Stimulated activated CD4-positive, alpha-beta T cell treated with anti-CD3 and anti-CD28 coated beads, Interleukin-2, amount 100 ng/mL, for 4 hours (primary cell): ENCODE results near the gene TGFBR3L.
"Not testable (repeated sequence)": the region's sequence is repeated elsewhere in the genome, so short reads cannot be mapped to it uniquely, and the experiment has no call there.

Source experiments
- DNase-seq: peaks from one replicate; pipeline ENCODE4 v3.0.0-alpha.2; 2020; ENCODE audit warnings: low read depth

Gene TGFBR3L

GRCh38 chr19:7928334-7928706, 13.7 kb downstream of the TGFBR3L start:
- DNase-seq = no peak

DNA sequence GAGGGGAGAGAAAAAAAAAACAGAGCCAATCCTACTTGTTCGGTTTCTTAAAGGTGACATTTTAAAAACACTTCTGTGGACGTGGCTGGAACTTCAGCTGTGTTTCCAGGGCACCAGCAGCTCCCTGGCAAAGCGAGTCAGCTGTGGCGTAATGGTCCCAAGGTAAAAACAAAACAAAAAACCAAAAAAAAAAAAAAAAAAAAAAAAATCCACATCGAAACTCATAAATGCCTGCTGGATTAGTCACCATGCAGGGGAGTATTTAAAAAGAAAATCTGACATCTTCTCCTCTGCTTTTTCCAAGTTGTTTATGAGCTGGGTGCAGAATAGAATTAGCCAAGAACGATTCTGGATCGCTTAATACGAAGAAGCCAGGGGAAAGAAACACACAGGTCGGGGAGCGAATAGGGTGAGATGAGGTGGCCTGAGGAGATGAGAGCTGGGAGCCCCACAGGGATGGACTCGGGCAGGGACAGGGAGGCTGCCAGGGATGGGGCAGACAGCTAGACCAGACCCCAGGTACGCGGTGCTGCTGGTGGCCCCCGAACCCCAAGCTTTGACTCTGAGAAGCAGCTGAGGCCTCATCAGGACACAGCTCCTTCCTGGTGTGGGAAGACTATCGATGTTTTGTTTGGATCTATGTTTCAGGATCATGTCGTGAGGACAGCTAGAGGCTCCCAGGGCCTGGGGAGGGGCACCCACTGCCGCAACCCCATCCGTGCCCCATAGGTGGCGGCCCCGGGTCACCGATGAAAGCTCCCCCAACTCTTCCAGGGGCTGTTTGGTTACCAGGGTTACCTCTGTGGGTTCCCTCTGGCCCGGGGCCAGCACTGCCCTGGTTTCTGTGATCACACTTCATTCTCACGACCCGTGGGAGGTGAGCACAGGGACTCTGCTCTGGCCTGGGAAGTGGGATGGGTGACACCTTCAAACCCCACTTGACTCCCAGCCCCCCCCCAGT, 14.4 kb downstream of the TGFBR3L start:
- DNase-seq = no peak

DNA sequence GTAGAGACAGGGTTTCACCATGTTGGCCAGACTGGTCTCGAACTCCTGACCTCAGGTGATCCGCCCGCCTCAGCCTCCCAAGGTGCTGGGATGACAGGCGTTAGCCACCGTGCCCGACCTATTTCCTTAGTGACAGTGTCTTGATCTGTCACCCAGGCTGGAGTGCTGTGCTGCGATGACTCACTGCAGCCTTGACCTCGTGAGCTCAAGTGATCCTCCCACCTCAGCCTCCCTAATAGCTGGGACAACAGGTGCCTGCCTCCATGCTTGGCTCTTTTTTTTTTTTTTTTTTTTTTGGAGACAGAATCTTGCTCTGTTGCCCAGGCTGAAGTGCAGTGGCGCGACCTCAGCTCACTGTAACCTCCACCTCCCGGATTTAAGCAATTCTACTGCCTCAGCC, 15.4 kb downstream of the TGFBR3L start:
- DNase-seq = not testable (repeated sequence)

DNA sequence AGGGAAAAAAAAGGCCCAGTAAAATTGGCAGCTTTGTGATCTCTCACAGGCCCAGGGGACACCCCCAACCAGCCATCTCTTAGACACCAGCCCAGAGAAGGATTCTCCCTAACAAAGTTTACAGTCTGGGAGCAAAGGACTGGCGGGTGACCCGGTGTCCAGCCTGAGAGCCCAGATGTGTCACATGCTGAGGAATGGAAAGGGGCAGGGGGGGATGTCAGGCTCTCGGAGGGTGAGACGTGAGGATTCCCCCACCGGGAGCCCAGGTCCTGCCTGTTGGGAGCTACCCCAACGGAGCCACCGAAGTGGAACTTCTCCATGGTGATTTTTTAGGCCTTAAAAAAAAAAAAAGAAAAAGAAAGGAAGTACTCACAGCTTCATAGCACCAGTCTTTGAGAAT, 16.1 kb downstream of the TGFBR3L start:
- no peak for DNase-seq

DNA sequence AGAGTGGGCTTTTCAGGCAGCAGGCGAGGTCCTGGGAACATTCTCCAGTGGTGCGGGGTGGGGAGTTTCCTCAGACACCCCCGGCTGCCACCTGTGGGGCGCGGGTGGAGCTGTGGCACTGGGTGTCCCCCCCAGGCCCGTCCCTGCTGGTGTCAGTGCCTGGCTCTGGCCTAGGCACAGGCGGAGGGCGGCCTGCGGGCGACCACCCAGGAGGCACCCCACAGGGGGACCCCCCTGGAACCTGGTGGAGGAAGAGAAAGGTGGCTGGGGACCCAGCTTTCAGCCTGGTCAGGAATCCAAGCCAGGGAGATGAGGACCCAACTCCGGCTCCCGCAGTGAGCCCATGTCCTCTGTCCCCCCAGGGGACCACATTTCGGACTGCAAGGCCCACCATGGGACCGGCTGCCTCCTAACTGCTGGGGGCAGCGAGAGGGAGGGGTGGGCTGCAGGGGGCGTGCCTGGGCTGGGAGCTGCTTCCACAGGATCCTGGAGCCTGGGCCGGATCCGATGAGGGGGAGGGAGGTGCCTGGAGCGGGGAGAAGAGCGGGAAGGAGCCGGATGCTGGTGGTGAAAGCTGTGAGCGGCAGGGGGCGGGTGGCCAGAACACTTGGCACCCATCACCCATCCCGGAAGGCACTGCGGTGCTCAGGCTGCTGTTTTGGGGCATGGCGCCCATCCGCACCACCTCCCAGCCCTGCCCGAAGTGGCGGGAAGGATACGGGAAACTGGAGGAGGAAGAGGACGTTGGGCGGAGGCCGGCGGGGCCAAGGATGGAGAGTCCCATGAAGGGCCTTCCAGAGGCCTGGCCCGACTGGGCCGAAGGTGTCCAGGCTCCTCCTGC, 16.8 kb downstream of the TGFBR3L start:
- no peak for DNase-seq

- no peak for DNase-seq
Measured at GRCh38 chr19:7932276-7932929, 17.8 kb downstream of the TGFBR3L start.

- DNase-seq = no peak
Measured at GRCh38 chr19:7932930-7933300, 18.3 kb downstream of the TGFBR3L start.

DNA sequence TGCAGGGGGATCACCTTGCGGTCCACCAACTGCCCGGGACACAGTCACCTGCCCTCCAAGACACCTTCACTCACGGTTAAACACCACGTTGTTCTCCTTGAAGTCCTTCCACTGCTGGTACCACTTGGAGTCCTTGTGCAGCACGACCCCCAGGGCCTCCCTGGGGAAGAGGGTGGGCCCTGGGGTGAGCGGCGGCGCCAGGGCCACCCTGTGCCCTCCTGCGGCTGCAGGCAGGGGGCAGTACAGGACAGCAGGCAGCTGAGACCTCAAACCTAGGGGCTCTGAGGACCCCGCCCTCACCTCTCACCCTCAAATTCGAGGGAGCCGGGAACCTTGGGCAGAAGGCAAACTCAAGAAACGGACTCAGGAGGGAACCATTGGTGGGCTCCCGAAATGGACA, 18.8 kb downstream of the TGFBR3L start:
- DNase-seq = no peak

DNA sequence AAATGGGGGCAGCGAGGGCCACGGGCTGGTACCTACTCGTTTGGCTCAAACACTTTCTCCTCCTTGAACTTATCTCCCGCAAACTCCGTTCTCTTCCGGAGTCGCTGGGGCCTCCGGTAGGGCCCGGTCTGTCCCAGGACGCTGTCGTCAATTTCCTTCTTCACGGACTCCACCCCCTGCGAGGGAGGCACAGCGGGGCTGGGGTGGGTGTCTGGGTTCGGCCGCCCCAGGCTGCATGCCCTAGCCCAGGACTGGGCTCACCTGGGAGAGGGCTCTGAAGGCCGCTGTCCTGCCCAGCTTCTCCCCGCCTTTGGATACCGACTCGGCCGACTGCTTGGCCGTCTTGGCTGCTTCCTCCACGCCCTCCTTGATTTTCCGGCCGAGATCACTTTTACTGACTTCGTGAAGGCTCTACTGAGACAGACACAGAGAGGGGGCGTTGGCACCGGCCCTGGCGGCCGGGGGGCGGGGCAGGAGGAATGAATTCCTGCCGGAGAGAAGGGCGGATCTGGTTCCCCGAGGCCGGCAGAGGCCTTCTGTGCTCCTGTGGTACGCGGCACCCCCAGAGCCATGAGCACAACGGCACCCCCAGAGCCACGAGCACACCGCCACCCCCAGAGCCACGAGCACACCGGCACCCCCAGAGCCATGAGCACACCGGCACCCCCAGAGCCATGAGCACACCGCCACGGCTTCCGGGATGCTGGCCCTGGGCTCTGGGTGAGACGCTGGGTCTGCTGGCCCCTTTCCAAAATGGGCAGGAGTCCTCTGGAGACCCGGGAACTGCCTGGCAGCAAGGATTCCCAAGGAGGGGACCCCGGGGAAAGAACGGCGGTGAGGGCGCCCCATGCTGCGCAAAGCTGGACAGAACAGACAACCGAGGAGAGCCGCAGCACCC, 19.4 kb downstream of the TGFBR3L start:
- DNase-seq = no peak

DNA sequence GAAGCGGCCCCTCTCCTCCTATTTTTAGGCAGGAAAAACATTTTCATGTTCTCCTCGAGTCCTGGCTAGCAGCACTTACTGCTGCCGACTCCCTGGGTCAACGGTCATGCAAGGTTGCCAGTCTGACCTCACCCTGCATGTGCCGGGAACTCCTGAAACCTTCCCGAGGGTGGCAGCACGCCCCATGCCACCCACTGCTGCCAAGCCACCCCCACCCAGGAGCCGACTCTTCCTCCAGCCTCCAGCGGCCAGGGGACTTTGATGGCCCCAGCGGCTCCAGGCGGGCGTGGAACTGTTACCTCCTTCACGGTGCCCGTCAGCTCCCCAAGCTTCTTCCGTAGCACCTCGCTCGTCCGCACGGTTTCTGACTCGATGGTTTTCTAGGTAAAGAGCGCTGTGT, 20.1 kb downstream of the TGFBR3L start:
- no peak for DNase-seq

GRCh38 chr19:7940841-7941240, 26.2 kb downstream of the TGFBR3L start:
- no peak for DNase-seq

DNA sequence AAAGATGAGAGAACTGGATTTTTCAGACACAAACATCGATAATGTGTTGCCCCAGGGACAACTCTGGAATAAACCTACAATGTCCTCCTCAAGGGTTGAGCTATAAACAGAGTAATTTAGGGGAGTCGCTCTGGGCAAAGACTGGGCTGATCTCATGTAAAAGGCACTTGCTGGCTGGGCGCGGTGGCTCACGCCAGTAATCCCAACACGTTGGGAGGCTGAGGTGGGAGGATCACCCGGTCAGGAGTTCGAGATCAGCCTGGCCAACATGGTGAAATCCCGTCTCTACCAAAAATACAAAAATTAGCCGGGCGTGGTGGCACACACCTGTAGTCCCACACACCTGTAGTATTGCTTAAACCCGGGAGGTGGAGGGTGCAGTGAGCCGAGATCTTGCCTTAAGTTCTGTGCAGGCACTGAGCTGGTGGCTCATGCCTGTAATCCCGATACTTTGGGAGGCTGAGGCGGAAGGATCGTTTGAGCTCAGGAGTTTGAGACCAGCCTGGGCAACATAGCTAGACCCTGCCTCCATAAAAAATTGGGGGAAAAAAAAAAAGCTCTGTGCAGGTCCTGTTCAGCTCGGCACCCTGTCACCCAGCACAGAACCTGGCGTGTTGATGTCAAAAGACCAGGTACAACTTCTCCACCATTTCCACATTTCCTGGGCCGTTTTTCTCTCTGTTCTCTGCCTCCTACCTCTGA, 27.4 kb downstream of the TGFBR3L start:
- no peak for DNase-seq

- no peak for DNase-seq
Measured at GRCh38 chr19:7942981-7943443, 28.4 kb downstream of the TGFBR3L start.

DNA sequence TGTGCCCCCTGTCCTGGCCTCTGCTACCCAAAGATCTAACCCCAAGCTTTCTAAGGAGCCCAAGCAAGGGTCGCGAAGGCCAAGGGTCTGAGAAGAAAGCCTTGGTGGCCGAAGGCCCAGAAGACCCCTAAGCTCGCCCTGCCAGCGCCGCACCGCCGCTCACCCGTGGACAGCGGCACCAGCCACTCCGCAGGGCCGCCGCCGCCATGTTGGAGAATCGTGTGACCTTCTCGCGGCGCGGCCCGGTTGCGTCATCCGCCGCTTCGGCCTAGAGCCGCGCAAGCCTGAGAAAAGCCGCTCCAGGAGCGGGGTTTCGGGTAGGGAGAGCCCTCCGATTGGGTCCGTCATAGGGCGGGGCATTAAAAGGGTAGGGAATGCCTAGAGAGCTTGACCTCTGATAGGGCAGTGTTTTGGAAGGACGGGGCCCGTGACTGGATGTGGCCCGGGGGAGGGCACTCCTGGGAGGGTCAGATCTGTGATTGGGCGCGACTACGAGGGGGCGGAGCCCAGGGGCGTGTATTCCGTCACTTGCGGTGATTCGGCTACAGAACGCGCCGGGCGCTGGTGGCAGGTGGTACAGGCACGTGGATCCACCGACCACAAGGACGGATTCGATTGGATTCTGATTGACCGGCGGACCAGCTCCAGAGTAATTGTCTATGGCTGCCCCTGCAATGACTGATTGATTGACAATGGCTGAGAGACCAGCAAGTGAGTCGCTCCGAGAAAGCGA, 29.0 kb downstream of the TGFBR3L start, which contains the start of gene TIMM44:
TSS of gene TIMM44 (minus strand) at position 223 of the 733 bp plus-strand sequence. CDS start at position 208, 15 bp downstream.
- peak; percentile 99 for DNase-seq

- peak; percentile 79 for DNase-seq
Measured at GRCh38 chr19:7944177-7944761, 29.6 kb downstream of the TGFBR3L start.

DNA sequence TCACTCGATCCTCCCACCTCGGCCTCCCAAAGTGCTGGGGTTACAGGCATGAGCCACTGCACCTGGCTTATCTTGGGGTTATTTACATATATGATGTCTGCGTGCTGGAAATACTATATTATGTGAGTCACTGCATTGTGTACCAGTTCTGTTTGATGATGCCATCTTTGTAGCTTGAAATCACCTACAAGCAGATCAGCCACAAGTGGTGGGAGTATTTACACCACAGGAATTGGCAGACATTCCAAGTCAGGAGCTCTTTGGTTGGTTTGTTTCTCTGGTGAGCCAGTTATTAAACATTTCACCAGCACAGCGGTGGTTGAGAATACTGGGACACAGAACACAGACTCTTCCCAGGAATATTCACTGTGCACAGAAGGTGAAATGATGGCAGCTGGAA, 33.3 kb downstream of the TGFBR3L start:
- DNase-seq = no peak

GRCh38 chr19:7953060-7953459, 38.4 kb downstream of the TGFBR3L start:
- DNase-seq = no peak

DNA sequence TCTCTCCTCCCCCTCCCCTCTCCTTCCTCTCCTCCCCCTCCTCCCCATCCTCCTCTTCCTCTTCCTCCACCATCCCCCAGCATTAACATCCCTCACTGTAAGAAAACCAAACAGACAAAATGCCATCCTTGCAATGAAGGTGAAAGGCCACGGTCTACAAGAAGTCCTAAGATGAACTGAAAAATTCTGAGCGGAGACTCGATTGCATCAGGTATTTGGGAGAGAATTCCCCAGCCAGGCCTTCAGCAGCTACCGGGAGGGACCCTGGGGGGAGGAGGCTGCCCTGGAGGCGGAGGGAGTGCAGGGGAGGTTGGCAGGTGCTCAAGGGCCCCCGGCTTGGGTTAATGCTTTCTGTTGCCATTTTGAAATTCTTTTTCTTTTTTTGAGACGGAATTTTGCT, 38.9 kb downstream of the TGFBR3L start:
- no peak for DNase-seq

DNA sequence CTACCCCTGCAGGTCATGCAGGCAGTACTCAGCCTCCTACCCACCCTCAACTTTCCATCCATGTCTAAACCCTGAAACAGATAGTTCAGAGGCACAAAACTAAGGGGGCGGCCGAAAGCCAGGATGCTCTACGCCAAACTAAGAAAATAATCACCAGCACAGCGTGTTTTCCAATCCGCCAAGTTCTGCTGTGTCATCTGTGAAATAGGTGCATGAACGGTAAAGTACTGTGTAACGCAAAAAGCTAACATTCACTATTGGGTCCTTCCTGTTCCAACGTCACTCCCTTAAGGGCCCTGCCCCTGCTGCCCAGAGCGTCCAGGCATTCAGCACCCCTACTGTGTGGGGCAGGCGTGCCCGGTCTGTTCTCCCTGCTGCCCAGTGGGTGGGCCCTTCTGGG, 41.1 kb downstream of the TGFBR3L start:
- DNase-seq = no peak

DNA sequence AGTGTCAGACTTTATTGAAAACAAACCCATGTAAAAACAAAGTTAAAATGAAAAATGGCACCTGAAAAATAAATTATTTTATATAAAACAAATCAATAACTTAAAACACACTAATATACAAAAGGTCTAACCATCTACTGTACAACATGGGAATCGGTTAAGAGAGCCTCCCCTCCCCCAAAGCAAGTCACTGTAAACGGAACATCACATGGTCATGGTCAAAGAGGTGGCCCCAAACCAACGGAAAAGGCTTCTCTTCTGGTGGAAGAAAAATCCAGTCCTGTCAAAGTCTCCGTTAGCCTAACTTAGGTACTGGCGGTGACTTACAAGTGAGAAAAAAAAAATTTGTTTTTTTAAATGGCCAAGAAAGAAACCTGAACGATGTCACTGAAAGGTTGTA, 44.6 kb downstream of the TGFBR3L start:
- no peak for DNase-seq
